ENCODE measurements around the gene ARL2.
A peak's percentile ranks its signal among the peaks of the same experiment; 100 is the strongest.

The ARL2 gene

DNA sequence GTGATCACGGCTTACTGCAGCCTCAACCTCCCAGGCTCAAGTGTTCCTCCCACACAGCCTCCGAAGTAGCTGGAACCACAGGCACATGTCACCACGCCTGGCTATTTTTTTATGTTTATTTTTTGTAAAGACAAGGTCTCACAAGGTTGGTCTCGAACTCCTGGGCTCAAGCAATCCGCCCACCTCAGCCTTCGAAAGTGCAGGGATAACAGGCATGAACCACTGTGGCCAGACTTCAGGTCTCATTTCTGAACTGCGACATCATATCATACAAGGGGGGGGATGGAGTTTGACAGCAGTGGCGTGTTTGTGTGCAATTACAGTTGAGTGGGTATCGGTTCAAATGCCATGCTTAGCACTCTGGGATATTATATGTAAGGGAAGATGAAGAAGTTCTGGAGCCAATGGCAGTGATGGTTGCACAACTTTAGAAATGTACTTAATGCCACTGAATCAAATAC is 37.5 kb downstream of the ARL2 start:
- no peak for DNase-seq

DNA sequence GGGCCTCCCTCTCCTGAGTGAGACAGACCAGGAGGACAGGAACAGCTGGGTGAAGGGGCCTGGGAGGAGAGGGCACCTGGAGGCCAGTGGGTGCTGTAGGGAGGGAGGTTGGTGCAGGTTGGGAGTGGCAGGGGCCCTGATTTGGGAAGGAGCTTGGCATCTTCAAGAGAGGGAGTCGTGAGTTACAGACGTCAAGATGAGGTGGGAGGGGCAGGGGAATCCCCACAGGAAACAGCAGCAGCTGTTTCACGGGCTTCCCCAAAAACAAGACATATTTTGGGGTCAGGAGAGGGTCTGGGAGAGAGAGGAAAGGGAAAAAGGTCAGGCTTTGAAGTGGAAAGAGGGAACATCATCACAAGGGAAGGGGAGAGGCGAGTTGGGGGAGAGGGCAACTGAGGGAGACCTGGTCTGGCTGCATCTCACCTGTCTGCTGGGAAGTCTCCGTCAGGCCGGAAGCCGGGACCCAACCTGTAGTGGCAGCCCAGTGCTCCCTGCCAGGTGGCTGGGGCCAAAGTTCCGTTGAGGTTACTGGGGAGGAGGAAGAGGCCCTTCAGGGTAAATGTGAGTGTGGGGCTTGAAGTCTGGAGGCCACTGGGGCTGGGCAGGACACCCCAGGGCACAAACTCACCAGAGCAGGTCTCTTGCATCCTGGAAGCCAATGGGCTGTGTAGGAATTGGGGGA is 40.0 kb downstream of the ARL2 start:
- no peak for DNase-seq

DNA sequence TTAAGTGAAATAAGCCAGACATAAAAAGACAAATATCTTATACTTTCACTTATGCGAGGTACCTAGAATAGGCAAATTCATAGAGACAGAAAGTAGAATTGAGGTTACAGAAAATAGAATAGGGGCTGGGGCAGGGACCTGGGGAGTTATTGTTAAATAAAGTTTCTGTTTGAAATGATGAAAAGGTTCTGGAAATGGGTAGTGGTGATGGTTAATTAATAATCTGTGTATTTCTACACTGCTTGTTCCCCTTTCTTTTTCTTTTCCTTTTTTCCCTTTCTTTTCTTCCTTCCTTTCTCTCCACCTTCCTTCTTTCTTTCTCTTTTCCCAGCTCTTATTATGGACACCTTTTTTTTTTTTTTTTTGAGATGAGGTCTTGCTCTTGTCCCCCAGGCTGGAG is 41.6 kb downstream of the ARL2 start:
- DNase-seq = no peak

DNA sequence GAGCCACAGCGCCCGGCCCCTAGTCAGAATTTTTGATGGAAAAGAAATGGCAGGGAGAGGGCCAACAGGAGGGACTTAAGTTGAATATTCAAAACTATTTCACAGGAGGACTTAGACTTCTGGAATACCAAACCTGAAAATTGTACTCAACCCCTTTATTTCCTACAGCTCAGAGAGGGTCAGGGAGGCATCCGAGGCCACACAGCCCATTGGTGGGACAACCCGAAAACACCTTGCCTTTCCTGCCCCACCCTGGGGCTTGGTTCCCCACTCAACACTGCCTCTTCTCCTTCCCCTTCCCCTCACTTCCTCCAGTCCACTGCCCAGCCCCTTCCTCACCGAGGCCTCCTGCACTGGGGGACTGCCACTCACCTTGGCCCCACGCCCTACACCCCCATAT is 43.0 kb downstream of the ARL2 start:
- DNase-seq = no peak

DNA sequence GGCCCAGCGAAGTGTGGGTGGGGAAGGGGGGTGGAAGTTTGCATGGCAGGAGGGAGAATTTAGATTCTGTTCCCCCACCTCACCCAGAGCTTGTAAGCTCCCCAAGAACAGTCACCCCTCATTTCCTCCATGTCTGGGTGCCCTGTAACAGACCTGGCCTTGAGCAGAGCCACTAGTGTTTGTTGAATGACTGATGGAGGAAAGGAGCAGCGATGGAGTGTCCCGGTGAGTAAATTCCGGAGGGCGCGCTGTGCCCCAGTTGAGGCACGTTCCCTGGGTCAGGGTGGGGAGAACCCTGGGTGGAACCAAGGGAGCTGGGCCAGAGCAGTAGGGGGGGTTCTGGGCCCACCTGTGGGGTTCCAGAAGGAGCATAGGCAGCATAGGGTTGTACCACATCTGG is 43.6 kb downstream of the ARL2 start:
- DNase-seq = no peak

DNA sequence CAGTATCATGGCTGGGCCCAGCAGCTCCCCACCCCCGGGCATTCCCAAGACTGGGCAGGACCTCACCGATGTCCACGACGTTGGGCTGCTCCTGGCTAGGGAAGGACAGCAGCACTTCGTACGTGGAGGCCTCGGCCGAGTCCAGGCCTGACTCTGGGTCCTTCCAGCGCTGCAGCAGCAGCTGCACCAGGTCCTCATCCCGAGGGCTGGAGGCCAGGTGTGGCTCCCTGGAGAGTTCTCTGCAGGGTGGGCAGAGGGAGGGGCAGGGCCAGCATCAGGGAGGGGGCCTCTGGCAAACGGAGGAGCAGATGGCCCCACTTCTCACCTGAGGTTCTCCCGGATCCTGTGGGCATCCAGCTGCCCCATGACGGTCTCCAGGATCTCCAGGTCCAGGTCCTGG is 44.1 kb downstream of the ARL2 start:
- peak; percentile 56 for DNase-seq

DNA sequence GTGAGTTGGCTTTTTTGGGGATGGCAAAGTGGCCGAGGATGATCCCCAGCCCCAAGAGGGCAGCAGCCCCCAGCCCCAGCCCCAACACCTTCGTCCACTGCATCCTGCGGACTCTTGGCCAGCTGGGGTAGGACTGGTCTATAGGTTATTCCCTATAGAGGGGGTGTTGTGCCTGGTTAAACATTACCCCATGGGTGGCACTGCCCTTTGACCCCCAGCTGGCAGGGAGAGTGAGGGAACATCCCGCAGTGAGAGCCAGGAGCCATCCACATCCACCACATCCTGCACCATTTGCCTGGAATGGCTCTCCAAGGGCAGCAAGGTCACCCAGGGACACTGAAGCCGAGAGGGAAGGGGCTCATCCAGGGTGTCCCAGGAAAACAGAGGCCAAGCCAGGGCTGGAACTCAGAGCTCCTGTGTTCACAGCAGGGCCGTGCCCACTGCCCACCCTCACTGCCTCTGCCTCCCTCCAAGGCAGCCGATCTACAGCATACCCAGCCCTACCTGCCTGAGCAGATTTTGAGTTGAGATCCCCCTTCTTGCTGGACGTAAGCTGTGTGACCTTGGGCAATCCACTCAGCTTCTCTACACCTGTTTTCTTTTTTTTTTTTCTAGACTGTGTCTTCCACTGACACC is 44.6 kb downstream of the ARL2 start, which contains the start of gene NAALADL1:
Gene NAALADL1, minus strand, starts transcription at position 135 of the 636 bp plus-strand sequence. Its CDS starts 32 bp downstream, at position 103.
- peak; percentile 27 for DNase-seq

DNA sequence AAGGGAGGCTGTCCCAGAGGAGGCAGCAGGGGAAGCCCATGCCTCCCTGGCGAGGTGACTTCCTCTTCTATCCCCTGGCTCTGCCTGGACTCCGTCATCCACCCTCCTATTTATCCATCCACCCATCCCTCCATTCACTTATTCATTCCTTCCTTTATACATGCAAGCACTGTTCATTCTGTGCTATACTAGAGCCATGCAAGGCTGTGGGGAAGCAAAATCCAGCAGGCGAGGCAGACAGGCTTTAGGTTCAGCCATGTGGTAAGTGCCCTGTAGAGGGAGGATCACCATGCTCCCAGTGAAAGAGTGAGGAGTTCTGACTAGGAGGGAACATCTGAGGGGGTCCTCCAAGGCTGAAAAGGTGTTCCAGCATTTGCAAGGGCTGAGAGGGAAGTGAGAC is 45.6 kb downstream of the ARL2 start:
- no peak for DNase-seq

DNA sequence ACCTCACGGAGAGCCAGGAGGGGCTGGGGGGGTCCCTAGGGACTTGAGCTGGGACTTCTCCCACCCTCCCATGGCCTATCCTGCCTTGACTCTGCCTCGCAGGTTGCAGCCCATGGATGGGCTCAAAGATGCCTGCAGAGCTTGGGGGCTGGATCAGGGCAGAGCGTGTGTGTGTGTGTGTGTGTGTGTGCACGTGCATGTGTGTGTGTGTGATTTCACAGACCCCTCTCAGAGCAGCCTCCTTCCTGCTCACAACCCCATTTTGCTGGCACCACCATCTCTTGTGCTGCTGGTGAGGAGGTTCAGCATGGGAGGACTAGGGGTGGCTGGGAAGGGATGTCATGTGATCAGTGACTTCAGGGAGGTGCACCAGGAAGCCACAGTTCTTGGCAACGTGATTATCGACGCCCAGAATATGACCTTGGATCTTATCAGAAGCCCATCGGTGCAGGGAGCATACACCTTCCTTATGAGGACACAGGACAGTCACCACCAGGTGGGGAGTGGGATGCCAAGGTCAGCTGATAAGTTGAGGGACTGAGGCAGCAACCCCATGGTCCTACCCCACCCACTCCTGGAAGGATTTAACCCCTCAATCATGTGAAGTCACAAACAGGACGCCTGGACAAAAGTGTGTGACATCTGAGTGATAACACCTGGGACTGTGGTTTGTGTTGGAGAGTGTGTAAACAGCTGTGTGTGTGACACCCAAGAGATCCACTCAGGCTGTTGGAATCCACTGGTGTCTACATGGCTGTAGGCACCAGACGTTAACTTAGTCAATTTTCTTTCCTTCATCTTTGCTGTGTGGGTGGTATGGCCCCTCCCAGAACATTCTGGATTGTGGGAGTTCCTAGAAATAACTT is 46.2 kb downstream of the ARL2 start:
- DNase-seq = no peak

DNA sequence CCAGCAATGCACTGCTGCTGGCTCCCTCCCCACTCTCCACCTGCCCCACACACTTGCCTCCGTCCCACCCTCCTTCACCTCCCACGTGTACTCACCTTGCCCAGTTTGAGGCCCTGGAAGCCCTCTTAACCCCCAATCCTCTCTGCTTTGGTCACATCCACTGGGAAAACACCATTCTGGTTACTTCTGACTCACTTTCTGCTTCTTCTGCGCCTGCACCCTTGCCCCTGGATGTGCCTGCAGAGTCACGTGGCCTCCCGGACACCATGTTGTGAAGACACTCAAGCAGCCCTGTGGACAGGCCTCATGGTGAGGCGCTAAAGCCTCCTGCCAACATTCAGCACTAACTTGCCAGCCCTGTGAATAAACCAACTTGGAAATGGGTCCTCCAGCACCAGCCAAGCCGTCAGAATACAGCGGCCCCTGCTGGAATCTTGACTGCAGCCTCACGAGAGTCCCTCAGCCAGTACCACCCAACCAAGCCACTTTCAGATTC is 47.0 kb downstream of the ARL2 start:
- DNase-seq = no peak

DNA sequence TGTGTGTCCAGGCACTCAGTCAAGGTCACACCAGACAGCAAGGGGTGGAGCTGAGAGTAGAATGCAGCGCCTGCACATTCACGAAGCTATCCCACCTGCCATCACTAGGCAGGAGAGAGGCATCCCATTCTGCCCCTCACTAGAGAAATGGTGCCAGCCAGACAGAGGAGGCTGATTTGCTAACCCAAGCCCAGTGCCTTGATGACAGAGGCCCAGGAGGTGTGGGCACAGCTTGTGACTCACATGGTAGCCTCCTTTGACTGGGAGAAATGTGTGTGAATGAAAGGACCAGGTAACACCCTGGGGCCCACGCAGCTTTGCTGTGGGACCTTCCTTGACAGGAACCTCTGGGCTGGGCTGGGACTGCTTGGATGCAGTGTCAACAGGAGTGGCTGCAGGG is 49.6 kb downstream of the ARL2 start:
- DNase-seq = no peak

DNA sequence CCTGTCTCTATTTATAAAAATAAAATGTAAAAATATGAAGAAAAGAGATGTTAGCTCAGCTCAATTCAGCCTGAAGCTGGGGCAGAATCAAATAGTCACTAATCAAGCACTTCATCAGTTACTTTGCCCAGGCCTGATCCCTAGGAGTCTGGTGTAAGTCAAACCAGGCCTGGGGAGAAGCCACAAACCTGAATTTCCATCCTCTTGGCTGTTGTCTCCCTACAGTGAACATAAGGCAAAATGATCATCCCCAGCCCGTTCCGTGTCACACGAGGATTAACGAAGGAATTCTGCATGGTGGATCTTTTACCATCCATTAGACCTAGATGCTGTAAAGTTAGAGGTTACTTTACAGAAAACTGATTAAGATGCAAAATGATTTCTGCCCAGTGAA is 50.9 kb downstream of the ARL2 start:
- no peak for DNase-seq

DNA sequence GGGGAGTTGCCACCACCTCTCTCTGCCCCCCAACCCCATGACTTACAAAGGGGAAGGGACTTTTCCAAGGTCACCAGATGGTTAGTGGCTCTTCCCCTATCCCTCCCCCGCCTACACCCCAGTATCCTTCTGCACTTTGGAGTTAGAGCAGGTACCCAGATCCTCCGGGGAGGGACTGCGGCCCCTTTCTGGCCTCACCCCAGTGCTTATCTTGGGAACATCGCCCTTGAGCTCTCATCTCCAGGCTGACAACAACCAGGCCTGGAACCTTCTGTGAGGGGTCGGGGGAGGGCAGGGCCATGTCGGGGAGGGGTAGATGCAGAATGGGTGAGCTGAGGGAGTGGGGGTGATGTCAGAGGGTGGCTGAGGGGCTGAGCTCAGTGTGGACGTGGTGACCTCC is 51.9 kb downstream of the ARL2 start:
- DNase-seq = no peak

DNA sequence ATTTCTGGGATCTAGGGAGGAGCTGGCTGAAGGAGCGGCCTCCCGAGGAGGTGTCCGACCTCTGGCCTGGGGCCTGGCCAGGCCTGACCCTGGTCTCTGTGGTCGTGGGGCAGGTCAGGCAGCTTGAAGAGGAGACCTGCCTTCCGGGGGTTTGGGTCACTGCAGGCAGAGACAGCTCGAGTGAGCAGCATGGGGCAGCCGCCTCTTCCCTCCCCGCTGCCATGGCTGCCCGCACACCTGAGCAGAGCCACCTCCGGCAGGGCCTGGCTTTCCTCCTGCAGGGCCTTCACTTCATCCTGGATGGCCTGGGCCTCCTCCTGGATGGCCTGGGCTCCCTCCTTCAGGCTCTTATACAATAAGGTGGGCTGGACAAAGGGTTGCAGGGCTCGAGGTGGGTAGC is 52.4 kb downstream of the ARL2 start:
- peak; percentile 45 for DNase-seq

DNA sequence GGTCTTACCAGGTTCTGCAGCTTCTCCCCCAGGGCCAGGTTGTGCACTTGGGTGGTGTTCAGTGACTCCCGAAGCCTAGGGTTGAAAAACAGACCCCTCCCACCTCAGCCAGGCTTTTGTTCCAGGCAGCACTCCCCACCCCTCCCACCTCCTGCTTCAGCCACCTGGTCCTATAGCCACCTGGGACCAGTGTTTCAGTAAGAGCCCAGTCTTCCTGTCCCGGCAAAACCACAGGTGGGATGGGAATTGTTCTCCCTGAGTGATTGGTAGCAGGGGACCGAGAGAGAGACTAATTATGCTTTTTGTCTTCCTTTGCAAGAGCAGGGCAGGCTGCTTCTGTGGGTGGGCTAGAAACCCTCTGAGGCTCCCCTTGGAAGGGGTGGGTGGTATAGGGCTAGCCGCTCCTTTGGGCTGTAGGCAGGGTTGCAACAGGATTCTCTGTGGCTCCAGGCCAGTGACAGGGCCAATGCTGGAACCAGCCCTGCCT is 52.9 kb downstream of the ARL2 start:
- peak; percentile 96 for DNase-seq

DNA sequence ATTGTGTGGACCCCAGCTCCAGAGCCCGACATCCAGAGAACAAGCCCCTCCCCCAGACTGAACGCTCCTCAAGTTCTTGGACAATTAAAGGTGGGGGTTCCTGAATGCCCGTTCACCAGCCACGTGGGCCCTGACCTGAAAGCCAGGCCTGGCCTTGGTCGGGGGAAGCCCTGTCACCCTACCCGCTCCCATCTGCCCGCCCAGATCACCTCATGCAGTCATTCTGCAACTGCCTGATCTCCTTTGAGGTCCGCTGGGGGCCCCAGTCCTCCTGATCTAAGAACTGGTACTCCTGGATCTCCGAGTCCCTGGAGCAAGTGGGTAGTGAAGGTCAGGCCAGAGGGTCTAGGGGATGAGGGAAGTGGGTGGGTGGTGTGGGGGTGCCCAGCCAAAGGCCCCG is 53.5 kb downstream of the ARL2 start:
- no peak for DNase-seq

DNA sequence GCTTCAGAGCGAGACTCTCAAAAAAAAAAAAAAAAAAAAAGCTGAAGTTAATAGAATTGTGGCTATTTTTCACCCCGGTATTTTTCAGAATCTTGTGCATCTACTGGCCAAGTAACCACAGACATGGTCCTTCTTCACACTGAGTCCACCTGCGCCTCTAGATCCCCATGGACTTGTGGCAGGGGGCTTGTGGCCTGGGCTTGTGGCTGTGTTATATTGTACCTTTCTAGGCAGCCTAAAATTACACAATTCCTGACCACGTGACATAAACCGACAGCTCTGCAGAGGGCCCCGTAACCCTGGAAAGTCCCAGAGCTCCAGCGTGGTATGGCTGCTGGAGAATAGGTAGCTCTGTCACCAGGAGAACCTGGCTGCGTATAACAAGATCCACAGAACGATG is 55.3 kb downstream of the ARL2 start:
- no peak for DNase-seq
